ENCODE data around the gene WDR49. TPM values are rescaled to one million over a fixed set of nuclear protein-coding genes. Genes with fewer than 3 reads are reported as not detected.

Gene WDR49
- total RNA-seq, 2 donors from 2014 or later: 0.93 to 1.6 TPM

GRCh38 chr3:167554898-167555297 lies 98.8 kb downstream of the WDR49 start:
- H3K4me3 Mint-ChIP-seq: no peak overlapping the region
- H3K36me3 ChIP-seq (ENCODE audit: control insufficient read depth, insufficient read depth, low read length): no peaks in the 10 kb centered on the region

GRCh38 chr3:167538081-167538480 lies 115.7 kb downstream of the WDR49 start:
- no peak for DNase-seq
- Histone ChIP-seq H3K27ac (ENCODE audit: low read depth, low read length) (no peak overlapping the region), H3K9ac (ENCODE audit: extremely low read depth, low read length, poor library complexity, severe bottlenecking) (no peak overlapping the region), H3K27me3 (ENCODE audit: control insufficient read depth, insufficient read depth, low read length, poor library complexity, severe bottlenecking) (no peaks in the 10 kb centered on the region), H3K36me3 (ENCODE audit: control insufficient read depth, insufficient read depth, low read length) (no peaks in the 10 kb centered on the region), H3K4me1 (ENCODE audit: control insufficient read depth, insufficient read depth, low read length) (no peaks in the 10 kb centered on the region), H3K9me3 (ENCODE audit: control insufficient read depth, low read length) (peaks cover 30% of the 10 kb centered on the region), H3K4me3 (ENCODE audit: low read length) (no peak overlapping the region)
- Mint-ChIP-seq H3K27ac (no peak overlapping the region), H3K27me3 (ENCODE audit: insufficient read depth) (no peaks in the 10 kb centered on the region), H3K4me3 (no peak overlapping the region), H3K4me1 (no peaks in the 10 kb centered on the region), H3K36me3 (ENCODE audit: low read depth) (no peaks in the 10 kb centered on the region), H3K9me3 (peaks cover 15% of the 10 kb centered on the region)
- 85 to 90% methylated on average over 1 of the region's 1 CpG for WGBS, 2 experiments (ENCODE audit: insufficient coverage in 1 of 2, insufficient read length in 1 of 2)
- no peak for TF ChIP-seq CTCF (conservative IDR thresholded peaks at IDR 0.05)

More at GRCh38 chr3:167554898-167555297, 98.8 kb downstream of the WDR49 start:
- Histone ChIP-seq H3K4me3 (ENCODE audit: low read length) (no peak overlapping the region), H3K4me1 (ENCODE audit: control insufficient read depth, insufficient read depth, low read length) (no peaks in the 10 kb centered on the region), H3K27ac (ENCODE audit: low read depth, low read length) (no peak overlapping the region), H3K9me3 (ENCODE audit: control insufficient read depth, low read length) (no peaks in the 10 kb centered on the region), H3K9ac (ENCODE audit: extremely low read depth, low read length, poor library complexity, severe bottlenecking) (no peak overlapping the region), H3K27me3 (ENCODE audit: control insufficient read depth, insufficient read depth, low read length, poor library complexity, severe bottlenecking) (no peaks in the 10 kb centered on the region)
- Mint-ChIP-seq H3K9me3 (no peaks in the 10 kb centered on the region), H3K36me3 (ENCODE audit: low read depth) (no peaks in the 10 kb centered on the region), H3K4me1 (peaks cover 4% of the 10 kb centered on the region), H3K27me3 (ENCODE audit: insufficient read depth) (no peaks in the 10 kb centered on the region), H3K27ac (no peak overlapping the region)
- 87% methylated on average over 2 of the region's 3 CpGs; no CpG with 5 or more reads in 1 of the 2 experiments for WGBS, 2 experiments (ENCODE audit: insufficient coverage in 1 of 2, insufficient read length in 1 of 2)
- TF ChIP-seq CTCF (conservative IDR thresholded peaks at IDR 0.05): no peak
- no peak for DNase-seq

- H3K4me3 ChIP-seq (ENCODE audit: low read length): no peak overlapping the region
These were observed 132.8 kb downstream of the WDR49 start for GRCh38 chr3:167521006-167521355.

More at GRCh38 chr3:167521006-167521355, 132.8 kb downstream of the WDR49 start:
- TF ChIP-seq CTCF (conservative IDR thresholded peaks at IDR 0.05): no peak
- peaks cover 6% of the 10 kb centered on the region for H3K27me3 Mint-ChIP-seq (ENCODE audit: insufficient read depth)
- no peaks in the 10 kb centered on the region for H3K36me3 Mint-ChIP-seq (ENCODE audit: low read depth)
- Histone ChIP-seq H3K27ac (ENCODE audit: low read depth, low read length) (no peak overlapping the region), H3K36me3 (ENCODE audit: control insufficient read depth, insufficient read depth, low read length) (no peaks in the 10 kb centered on the region), H3K9me3 (ENCODE audit: control insufficient read depth, low read length) (no peaks in the 10 kb centered on the region), H3K9ac (ENCODE audit: extremely low read depth, low read length, poor library complexity, severe bottlenecking) (no peak overlapping the region), H3K27me3 (ENCODE audit: control insufficient read depth, insufficient read depth, low read length, poor library complexity, severe bottlenecking) (peaks cover 26% of the 10 kb centered on the region), H3K4me1 (ENCODE audit: control insufficient read depth, insufficient read depth, low read length) (no peaks in the 10 kb centered on the region)
- no peak for DNase-seq
- peaks cover 12% of the 10 kb centered on the region for H3K9me3 Mint-ChIP-seq
- H3K4me3 Mint-ChIP-seq: no peak overlapping the region
- H3K4me1 Mint-ChIP-seq: no peaks in the 10 kb centered on the region
- H3K27ac Mint-ChIP-seq: no peak overlapping the region

Measured in endodermal cell (in vitro differentiated cells).